NB4 (cell line): Measurements from ENCODE around the gene LIMK2.

Experiments
- DNase-seq: peaks from one replicate; pipeline ENCODE4 v3.0.0; 2010; ENCODE audit warnings: low read depth
- H3K4me3 ChIP-seq: one replicate; pipeline ENCODE4 v1.5.1; 2011; ENCODE audit warnings: mild to moderate bottlenecking, low read depth, low read length, moderate library complexity
- MYC ChIP-seq: IDR thresholded peaks from 2 replicates; pipeline ENCODE4 v1.6.1; 2011; ENCODE audit warnings: low read depth, low read length
- POLR2A ChIP-seq: IDR thresholded peaks from 2 replicates; pipeline ENCODE4 v1.6.1; 2011; ENCODE audit warnings: mild to moderate bottlenecking; ENCODE audit not compliant: insufficient read length; ENCODE audit errors: extremely low read depth
- TF ChIP-seq, protein P1 (sequence below): IDR thresholded peaks from one replicate; pipeline ENCODE4 v1.5.1; 2012; ENCODE audit warnings: low read depth, low read length
- TF ChIP-seq, protein P2 (sequence below): IDR thresholded peaks from 2 replicates; pipeline ENCODE4 v1.6.1; 2011; ENCODE audit warnings: low read depth, low read length

Gene LIMK2

DNA sequence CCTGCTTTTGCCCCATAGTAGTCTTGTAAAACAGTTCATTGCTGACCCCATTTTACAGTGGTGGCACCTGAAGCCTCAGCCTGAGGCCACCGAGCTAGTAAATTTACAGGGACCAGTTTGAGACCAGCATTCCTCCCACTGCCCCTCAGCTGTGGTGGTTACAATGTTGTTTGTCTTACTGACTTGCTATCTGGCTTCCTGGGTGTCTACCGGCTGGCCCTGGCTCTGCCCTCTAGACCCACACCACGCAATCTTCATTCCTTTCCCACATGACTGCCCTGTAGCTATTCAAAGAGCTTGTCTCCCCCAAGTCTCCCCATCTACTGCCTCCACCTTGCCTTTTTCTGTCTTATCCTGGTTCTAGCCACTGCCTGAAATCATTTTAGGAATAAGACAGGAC, 59.4 kb downstream of the LIMK2 start:
- no peak overlapping the region for H3K4me3 ChIP-seq
- no peak for DNase-seq
- TF ChIP-seq MYC: no peak
- TF ChIP-seq, protein P1, sequence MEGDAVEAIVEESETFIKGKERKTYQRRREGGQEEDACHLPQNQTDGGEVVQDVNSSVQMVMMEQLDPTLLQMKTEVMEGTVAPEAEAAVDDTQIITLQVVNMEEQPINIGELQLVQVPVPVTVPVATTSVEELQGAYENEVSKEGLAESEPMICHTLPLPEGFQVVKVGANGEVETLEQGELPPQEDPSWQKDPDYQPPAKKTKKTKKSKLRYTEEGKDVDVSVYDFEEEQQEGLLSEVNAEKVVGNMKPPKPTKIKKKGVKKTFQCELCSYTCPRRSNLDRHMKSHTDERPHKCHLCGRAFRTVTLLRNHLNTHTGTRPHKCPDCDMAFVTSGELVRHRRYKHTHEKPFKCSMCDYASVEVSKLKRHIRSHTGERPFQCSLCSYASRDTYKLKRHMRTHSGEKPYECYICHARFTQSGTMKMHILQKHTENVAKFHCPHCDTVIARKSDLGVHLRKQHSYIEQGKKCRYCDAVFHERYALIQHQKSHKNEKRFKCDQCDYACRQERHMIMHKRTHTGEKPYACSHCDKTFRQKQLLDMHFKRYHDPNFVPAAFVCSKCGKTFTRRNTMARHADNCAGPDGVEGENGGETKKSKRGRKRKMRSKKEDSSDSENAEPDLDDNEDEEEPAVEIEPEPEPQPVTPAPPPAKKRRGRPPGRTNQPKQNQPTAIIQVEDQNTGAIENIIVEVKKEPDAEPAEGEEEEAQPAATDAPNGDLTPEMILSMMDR: no peak
- TF ChIP-seq, protein P2, sequence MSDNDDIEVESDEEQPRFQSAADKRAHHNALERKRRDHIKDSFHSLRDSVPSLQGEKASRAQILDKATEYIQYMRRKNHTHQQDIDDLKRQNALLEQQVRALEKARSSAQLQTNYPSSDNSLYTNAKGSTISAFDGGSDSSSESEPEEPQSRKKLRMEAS: no peak
- no peak for TF ChIP-seq POLR2A

DNA sequence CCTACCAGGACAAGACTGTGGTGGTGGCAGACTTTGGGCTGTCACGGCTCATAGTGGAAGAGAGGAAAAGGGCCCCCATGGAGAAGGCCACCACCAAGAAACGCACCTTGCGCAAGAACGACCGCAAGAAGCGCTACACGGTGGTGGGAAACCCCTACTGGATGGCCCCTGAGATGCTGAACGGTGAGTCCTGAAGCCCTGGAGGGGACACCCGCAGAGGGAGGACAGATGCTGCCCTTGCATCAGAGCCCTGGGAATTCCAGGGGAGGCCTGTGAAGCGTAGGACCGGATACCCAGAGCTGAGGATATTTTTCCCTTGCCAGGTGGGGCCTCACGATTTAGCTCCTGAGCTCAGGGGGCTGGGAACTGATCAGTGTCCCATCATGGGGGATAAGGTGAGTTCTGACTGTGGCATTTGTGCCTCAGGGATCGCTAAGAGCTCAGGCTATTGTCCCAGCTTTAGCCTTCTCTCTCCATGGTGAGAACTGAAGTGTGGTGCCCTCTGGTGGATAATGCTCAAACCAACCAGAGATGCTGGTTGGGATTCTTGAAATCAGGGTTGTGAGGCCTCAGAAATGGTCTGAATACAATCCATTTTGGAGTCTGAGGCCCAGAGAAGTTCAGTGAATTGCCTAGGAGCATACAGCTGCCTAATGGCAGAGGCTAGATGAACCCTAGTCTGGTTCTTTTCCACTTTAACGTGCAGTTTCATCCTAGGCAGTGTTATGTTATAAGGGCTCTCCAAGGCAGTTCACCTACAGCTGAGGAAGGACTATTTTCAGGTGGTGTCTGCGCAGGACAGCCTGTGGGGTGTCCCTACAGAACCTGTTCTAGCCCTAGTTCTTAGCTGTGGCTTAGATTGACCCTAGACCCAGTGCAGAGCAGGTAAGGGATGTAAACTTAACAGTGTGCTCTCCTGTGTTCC, 60.7 kb downstream of the LIMK2 start:
- TF ChIP-seq, protein P2: no peak
- TF ChIP-seq, protein P1: peak; percentile 71
- TF ChIP-seq POLR2A (no peak), MYC (no peak)
- H3K4me3 ChIP-seq: no peak overlapping the region
- peak; percentile 68 for DNase-seq

DNA sequence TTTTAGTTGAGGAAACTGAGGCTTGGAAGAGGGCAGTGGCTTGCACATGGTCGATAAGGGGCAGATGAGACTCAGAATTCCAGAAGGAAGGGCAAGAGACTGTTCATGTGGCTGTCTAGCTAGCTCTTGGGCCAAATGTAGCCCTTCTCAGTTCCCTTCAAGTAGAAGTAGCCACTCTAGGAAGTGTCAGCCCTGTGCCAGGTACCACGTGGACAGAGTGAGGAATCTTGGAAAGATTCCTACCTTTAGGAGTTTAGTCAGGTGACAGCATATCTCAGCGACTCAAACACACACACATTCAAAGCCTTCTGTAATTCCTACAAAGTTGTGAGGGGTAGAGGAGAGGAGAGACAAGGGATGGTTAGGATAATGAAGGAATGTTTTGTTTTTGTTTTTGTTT, 61.9 kb downstream of the LIMK2 start:
- no peak overlapping the region for H3K4me3 ChIP-seq
- no peak for TF ChIP-seq MYC
- TF ChIP-seq, protein P2: no peak
- TF ChIP-seq POLR2A: no peak
- TF ChIP-seq, protein P1: no peak
- no peak for DNase-seq

DNA sequence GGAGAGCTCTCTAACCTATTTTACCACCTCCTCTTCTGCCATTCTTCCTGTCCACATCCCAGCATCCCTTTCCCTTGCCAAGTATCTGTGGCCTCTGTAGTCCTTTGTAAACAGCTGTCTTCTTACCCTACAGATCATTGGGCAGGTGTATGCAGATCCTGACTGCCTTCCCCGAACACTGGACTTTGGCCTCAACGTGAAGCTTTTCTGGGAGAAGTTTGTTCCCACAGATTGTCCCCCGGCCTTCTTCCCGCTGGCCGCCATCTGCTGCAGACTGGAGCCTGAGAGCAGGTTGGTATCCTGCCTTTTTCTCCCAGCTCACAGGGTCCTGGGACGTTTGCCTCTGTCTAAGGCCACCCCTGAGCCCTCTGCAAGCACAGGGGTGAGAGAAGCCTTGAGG, 62.9 kb downstream of the LIMK2 start:
- TF ChIP-seq, protein P1: no peak
- TF ChIP-seq POLR2A (no peak), MYC (no peak)
- no peak for DNase-seq
- no peak overlapping the region for H3K4me3 ChIP-seq

DNA sequence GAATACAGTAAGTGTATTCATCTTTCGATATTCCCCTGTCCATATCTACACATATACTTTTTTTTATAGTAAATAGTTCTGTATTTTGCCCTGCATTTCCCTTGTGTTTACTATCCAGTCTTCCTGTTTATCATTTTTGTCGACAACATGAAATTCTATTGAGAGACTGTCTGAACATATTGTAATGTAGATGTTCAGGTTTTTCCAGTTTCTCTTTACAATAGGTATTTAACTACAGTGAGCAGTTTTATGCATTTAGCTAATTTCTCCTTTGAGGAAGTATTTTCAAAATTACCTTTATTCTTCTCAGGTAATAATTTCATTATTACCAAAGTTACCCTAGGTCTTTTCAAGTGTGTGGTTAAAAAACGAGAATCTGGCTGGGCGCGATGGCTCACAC, 63.5 kb downstream of the LIMK2 start:
- no peak overlapping the region for H3K4me3 ChIP-seq
- DNase-seq: no peak
- no peak for TF ChIP-seq POLR2A
- no peak for TF ChIP-seq MYC
- TF ChIP-seq, protein P2: no peak
- TF ChIP-seq, protein P1: no peak
